Activated CD8-positive, alpha-beta T cell treated with anti-CD3 and anti-CD28 coated beads for 36 hours (primary cell): ENCODE results near the gene FAM111A. TPM values are rescaled to one million over a fixed set of nuclear protein-coding genes. Genes with fewer than 3 reads are reported as not detected.

Experiments used
- ATAC-seq: fragments of 200-7000 bp; cut with Tn5 transposase; one replicate; pipeline ENCODE4 v1.10.0; 2021; ENCODE audit warnings: mild to moderate bottlenecking, moderate library complexity
- CTCF ChIA-PET: fragments of 350-600 bp; sonication (Branson Sonifier 250); formaldehyde crosslinking; loops from one replicate; lab custom pipeline; 2021; ENCODE audit warnings: antibody characterized with exemption; lab: Charles Lee
- POLR2A ChIA-PET: fragments of 350-600 bp; sonication (Branson Sonifier 250); formaldehyde crosslinking; loops from one replicate; lab custom pipeline; 2021; ENCODE audit warnings: antibody characterized with exemption; lab: Charles Lee
- DNase-seq: peaks from one replicate; pipeline ENCODE4 v3.0.0-alpha.2; 2020
- H3K27ac Mint-ChIP-seq: one replicate; pipeline ENCODE4 v1.8.0; 2021; ENCODE audit warnings: mild to moderate bottlenecking, mixed read lengths
- H3K27me3 Mint-ChIP-seq: one replicate; pipeline ENCODE4 v1.8.0; 2021; ENCODE audit warnings: mixed read lengths
- H3K36me3 Mint-ChIP-seq: one replicate; pipeline ENCODE4 v1.8.0; 2021; ENCODE audit warnings: low read depth, mixed read lengths
- H3K4me1 Mint-ChIP-seq: one replicate; pipeline ENCODE4 v1.8.0; 2021; ENCODE audit warnings: low read depth, mixed read lengths
- H3K4me3 Mint-ChIP-seq: one replicate; pipeline ENCODE4 v1.8.0; 2021; ENCODE audit warnings: mild to moderate bottlenecking, moderate library complexity, mixed read lengths
- H3K9me3 Mint-ChIP-seq: one replicate; pipeline ENCODE4 v1.8.0; 2021; ENCODE audit warnings: mixed read lengths
- CTCF ChIP-seq: fragments of 200-600 bp; IDR thresholded peaks from one replicate; pipeline ENCODE4 v1.8.0; 2022; ENCODE audit warnings: antibody characterized with exemption, mild to moderate bottlenecking
- intact Hi-C: fragments of 100-400 bp; cut with micrococcal nuclease; formaldehyde crosslinking; loops from one replicate; pipeline ENCODE4 v1.10.0; 2022
- total RNA-seq, 2 experiments: library from RNA; stranded (reverse); gene quantifications; one replicate each; pipeline ENCODE4 v1.2.3, GENCODE V29; 2021

Gene FAM111A
- total RNA-seq, 2 experiments from 2014 or later: 71.8 to 74.5 TPM

GRCh38 chr11:59185386-59185945 is 42.8 kb downstream of the FAM111A start:
- TF ChIP-seq CTCF: no peak
- CTCF ChIA-PET: interaction anchor here (0.6 to 11.5 kb wide), 20 partner anchors 9 to 406 kb away, joined by 3 to 180 read pairs (median 3); partner anchors contain the start of gene DTX4
- intact Hi-C loops: no loop called here
- POLR2A ChIA-PET: interaction anchor here (1.6 kb wide), 1 partner anchor 11 kb away, joined by 3 read pairs; no protein-coding TSS in a partner anchor
- no peak for ATAC-seq
- H3K27me3 Mint-ChIP-seq: peaks cover 2% of the 10 kb centered on the region
- DNase-seq: no peak
- H3K4me1 Mint-ChIP-seq: no peaks in the 10 kb centered on the region
- H3K4me3 Mint-ChIP-seq: no peak overlapping the region
- H3K27ac Mint-ChIP-seq: no peak overlapping the region
- H3K9me3 Mint-ChIP-seq: no peaks in the 10 kb centered on the region
- no peaks in the 10 kb centered on the region for H3K36me3 Mint-ChIP-seq

GRCh38 chr11:59186130-59186594 is 43.5 kb downstream of the FAM111A start:
- peak; percentile 65 for DNase-seq
- no peaks in the 10 kb centered on the region for H3K36me3 Mint-ChIP-seq
- ChIA-PET CTCF (interaction anchor here (0.6 to 11.5 kb wide), 30 partner anchors 8 to 406 kb away, joined by 3 to 180 read pairs (median 3); partner anchors contain the start of gene DTX4), POLR2A (interaction anchor here (1.6 kb wide), 1 partner anchor 11 kb away, joined by 3 read pairs; no protein-coding TSS in a partner anchor)
- no peak overlapping the region for H3K4me3 Mint-ChIP-seq
- ATAC-seq: peak; percentile 89
- H3K9me3 Mint-ChIP-seq: no peaks in the 10 kb centered on the region
- peaks cover 2% of the 10 kb centered on the region for H3K4me1 Mint-ChIP-seq
- intact Hi-C loops: no loop called here
- peaks cover 2% of the 10 kb centered on the region for H3K27me3 Mint-ChIP-seq
- TF ChIP-seq CTCF: peak; percentile 78
- no peak overlapping the region for H3K27ac Mint-ChIP-seq

GRCh38 chr11:59187035-59187434 is 44.4 kb downstream of the FAM111A start:
- no peak overlapping the region for H3K4me3 Mint-ChIP-seq
- CTCF ChIA-PET: interaction anchor here (0.8 to 11.5 kb wide), 12 partner anchors 9 to 253 kb away, joined by 3 to 180 read pairs (median 6); partner anchors contain the start of gene DTX4
- H3K36me3 Mint-ChIP-seq: no peaks in the 10 kb centered on the region
- ATAC-seq (no peak), DNase-seq (no peak)
- intact Hi-C loops: no loop called here
- peaks cover 2% of the 10 kb centered on the region for H3K4me1 Mint-ChIP-seq
- peaks cover 2% of the 10 kb centered on the region for H3K27me3 Mint-ChIP-seq
- POLR2A ChIA-PET: no interaction called here
- H3K27ac Mint-ChIP-seq: no peak overlapping the region
- no peak for TF ChIP-seq CTCF
- H3K9me3 Mint-ChIP-seq: no peaks in the 10 kb centered on the region

- Mint-ChIP-seq H3K36me3 (no peaks in the 10 kb centered on the region), H3K9me3 (no peaks in the 10 kb centered on the region), H3K27ac (no peak overlapping the region), H3K27me3 (peaks cover 2% of the 10 kb centered on the region), H3K4me3 (no peak overlapping the region), H3K4me1 (peaks cover 2% of the 10 kb centered on the region)
- no peak for ATAC-seq
- POLR2A ChIA-PET: interaction anchor here (0.8 kb wide), 1 partner anchor 11 kb away, joined by 5 read pairs; no protein-coding TSS in a partner anchor
- no peak for TF ChIP-seq CTCF
- DNase-seq: no peak
- CTCF ChIA-PET: interaction anchor here (1.4 to 11.5 kb wide), 6 partner anchors 11 to 129 kb away, joined by 3 to 180 read pairs (median 15); partner anchors contain the start of gene DTX4
- intact Hi-C loops: no loop called here
These were observed 44.9 kb downstream of the FAM111A start for GRCh38 chr11:59187587-59187986.

- peaks cover 2% of the 10 kb centered on the region for H3K4me1 Mint-ChIP-seq
- POLR2A ChIA-PET: no interaction called here
- TF ChIP-seq CTCF: no peak
These were observed 46.3 kb downstream of the FAM111A start for GRCh38 chr11:59188954-59189353.

More at GRCh38 chr11:59188954-59189353, 46.3 kb downstream of the FAM111A start:
- CTCF ChIA-PET: interaction anchor here (1.2 to 11.5 kb wide), 3 partner anchors 15 to 31 kb away, joined by 3 to 180 read pairs (median 8); partner anchors contain the start of gene DTX4
- intact Hi-C loops: no loop called here
- no peak for ATAC-seq
- Mint-ChIP-seq H3K9me3 (no peaks in the 10 kb centered on the region), H3K36me3 (no peaks in the 10 kb centered on the region), H3K4me3 (no peak overlapping the region), H3K27me3 (peaks cover 2% of the 10 kb centered on the region), H3K27ac (no peak overlapping the region)
- DNase-seq: no peak
